NCI-H510A (cell line): ENCODE results near the gene KATNA1.
"Not testable (repeated sequence)": the region's sequence is repeated elsewhere in the genome, so short reads cannot be mapped to it uniquely, and the experiment has no call there.

ENCODE experiments used
- DNase-seq: peaks from one replicate; lab custom pipeline; 2025; lab: John Stamatoyannopoulos, UW

KATNA1 gene

DNA sequence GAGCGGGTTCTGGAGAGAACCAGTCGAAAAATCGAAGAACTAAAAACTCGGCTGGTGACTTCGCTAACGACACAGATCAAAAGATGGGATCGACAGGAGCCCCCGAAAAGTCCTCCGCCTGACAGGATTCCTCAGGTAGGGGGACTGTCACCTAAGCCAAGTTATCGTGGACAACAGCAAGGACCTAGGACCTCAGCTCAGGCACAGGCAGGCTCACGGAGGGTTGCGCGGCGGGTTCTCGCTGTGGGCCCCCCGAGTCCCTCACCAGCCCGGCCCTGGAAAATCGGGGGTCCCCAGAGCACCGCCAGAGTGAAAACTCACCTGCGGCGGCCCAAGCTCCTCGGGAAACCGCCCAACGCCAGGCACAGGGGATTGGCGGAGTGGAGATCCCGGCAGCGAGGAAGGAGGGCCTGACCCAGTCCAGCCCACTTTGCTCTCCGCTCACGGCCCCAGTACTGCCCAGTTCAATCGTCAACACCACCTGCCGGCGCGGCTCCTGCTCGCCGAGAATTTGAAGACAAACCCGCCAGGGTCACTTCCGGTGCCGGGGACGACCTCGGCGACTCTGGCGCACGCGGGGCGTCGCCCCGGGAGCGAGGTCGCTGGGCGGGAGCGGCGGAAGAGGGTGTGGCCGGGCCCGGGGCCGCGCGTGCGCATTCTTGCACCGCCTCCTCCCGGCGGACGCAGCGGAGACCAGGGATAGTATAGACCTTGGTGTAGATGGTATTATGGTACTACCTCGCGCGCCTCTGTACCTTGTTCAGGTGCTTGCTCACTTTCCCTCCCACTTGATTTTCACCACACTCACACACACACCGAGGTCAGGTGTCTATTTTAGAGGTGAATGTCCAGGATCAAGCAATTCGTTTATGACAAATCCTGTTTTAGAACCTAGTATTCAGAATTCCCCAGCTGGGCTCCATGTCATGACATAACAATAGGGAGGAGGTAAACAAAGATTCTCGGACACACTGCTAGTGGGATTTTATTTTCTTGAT is at the start of gene KATNA1:
Gene KATNA1, minus strand, starts transcription at position 567 of the 998 bp plus-strand sequence. CDS start 10,167 bp downstream, outside the sequence.
- DNase-seq: peak; percentile 79

DNA sequence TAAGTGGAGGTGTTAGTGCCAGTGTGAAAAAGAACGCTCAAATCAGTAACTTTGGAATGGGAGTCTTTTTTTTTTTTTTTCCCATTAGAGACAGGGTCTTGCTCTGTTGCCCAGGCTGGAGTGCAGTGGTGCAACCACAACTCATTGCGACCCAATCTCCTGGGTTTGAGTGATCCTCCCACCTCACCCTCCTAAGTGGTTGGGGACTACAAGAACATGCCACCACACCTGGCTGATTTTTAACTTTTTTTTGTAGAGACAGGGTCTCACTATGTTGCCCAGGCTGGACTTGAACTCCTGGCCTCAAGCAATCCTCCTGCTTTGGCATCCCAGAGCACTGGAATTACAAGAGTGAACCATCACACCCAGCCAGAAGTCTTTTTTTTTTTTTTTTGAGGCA is 49.7 kb upstream of the KATNA1 start:
- no peak for DNase-seq

DNA sequence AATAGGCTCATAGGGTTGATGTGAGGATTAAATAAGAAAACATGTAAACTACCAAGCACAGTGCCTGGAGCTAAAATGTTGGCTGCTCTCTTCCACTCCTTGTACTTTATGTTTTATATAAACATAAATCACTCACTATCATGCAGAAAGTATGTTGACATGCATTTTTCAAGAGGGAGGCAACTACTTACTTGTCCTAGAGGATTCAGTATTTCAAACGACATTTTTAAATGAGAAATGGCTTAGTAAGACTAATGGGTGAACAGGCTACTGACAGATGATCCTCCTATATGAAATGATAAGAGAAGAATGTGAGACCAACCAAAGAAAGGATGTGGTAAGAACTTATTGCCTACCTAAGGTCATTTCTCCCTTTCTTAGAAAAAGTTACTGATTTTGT is 48.4 kb upstream of the KATNA1 start:
- no peak for DNase-seq

DNA sequence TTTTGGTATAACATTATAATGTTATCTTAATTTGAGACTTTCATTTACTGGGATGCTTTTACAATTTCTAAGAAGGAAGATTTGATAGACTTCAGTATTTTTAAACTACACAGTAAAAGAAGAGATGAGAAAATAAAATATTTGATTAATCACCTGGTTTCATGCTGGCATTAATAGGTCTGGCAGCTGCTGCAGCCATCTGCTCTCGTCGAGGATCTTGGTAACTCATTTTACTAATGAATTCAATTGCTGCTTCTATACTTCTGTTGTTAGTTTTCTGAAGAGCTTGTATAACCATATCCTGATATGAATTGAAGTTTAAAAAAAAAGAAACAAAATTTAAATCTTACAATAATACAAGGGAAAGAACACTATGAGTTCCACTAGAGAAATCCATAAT is 46.4 kb upstream of the KATNA1 start:
- no peak for DNase-seq

DNA sequence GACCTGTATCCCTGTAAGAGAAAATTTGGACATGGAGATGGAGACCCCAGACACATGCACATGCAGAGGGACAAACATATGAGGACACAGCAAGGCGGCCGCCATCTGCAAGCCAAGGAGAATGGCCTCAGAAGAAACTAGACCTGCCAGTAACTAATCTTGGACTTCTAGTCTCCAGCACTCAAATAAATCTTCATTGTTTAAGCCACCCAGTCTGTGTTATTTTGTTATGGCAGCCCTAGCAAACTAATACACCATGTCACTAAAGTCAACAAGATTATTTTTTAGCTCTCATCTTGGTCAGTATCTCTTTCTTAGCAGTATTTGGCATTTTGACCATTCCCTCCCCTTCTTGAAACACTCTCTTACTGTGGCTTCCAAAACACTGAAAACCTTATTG is 42.7 kb upstream of the KATNA1 start:
- DNase-seq: no peak

DNA sequence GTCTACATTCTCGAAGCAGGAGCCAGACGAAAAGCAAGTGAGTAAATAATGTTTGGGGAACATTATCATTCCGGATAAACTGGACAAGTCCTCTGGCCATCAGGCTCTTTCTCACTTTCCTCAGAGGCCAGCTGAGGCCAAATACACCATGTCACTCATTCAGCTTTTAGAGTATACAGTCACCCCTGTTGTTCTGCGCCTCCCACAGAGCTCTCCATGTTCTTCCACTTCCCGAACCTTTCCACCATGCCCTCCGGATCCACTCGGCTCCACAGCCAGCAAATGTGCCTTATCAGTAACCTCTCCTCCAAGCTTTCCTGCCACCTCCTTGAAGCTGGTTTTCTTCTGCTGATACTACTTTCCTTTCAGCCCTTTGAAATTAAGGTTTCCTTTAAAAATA is 37.7 kb upstream of the KATNA1 start:
- no peak for DNase-seq

DNA sequence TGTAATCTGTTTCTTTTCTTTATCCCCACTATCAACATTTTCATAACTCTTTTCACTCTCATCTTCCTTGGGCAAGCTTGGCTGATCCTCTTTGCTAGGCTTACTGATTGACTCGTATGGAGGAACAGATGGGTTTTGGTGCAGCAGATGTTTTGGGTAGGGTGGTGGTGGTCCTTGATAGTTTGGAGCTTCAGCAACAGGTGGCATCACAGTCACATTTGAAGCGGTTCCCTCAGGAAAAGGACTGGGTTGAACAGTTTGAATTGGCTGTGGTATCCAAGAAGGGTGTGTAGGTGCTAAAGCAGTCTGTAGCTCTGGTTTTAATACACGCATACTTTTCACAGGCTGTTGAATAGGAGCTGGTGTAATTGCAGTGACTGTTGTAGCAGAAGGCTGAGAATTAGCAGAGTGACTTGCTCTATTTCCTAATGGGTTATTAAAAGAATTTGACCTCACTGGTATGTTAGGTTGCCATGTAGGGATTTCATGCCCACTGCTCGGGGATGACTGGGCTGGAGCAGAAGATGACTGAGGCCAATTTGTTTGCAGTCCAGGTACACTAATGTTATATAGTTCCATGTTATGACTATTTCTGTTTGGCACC is 34.8 kb upstream of the KATNA1 start:
- no peak for DNase-seq

DNA sequence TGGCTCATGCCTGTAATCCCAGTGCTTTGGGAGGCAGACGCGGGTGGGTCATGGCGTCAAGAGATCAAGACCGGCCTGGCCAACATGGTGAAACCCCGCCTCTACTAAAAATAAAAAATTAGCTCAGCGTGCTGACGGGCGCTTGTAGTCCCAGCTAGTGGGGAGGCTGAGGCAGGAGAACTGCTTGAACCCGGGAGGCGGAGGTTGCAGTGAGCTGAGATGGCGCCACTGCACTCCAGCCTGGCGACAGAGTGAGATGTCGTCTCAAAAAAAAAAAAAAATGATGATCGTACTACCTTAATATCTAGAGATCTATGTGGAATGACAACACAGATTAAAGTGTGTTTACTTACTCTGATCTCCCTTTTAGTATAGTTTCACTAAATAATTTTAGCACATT is 33.3 kb upstream of the KATNA1 start:
- not testable (repeated sequence) for DNase-seq

DNA sequence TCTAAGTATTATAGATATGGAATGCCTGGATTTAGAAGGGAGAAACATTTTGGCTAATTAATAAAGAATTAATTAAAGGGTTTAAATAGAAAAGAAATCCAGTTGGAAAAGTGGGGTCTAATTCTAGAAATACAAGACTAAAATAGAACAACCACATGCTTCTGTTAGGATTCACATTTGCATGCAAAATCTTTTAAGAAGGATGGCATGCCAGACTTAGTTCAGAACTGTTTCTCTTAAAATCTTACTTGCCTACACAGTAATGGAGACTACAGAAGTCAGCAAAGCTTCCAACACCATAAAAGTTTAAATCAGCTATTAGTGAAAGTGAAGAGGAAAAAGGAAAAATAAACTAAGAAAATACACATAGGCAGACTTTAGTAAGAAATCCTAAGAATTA is 32.7 kb upstream of the KATNA1 start:
- no peak for DNase-seq

DNA sequence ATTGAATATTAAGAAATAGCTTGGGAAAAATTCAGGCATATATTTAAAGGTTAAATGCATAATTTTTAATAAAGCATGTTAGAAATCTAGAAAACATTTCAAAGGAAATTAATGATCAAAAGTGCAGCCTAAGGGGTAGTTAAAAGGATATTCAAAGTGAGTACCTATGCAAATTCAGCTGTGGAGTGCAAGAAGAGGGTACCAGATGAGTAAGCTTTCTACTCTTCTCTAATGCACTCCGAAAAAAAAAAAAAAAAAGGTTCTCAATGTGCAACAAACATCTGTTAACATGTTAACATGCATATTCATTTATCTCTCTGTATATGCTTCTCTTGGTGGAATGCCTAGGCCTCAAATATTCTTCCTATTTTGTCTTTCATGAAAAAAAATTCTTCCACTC is 32.0 kb upstream of the KATNA1 start:
- no peak for DNase-seq

DNA sequence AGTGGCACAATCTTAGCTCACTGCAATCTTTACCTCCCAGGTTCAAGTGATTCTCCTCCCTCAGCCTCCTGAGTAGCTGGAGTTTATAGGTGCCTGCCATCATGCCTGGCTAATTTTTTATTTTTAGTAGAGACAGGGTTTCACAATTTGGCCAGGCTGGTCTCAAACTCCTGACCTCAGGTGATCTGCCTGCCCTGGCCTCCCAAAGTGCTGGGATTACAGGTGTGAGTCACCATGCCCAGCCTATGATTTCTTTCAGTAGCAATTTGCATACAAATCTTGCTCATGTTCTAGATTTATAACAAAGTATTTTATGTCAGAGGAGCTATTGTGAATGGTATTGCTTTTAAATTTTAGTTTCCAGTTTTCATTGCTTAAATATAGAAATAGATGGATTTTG is 23.8 kb upstream of the KATNA1 start:
- DNase-seq: not testable (repeated sequence)

DNA sequence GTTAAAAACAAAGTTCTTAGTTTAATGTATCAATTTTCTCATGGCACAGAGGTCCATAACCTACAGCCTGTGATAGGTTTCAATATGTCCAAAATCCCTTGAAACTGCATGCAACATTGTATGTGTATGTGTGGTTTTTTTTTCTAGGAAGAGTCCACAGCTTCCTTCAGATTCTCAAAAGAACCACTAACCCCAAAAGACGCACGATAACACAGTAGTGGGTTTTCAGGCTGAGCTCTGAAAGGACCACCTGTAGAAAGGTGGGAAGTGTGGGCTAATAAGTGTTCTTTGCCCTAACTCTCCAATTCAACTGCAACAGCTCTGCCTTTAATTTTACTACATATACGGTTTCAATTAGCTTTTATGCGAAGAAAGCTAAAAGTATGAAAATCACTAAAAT is 11.5 kb upstream of the KATNA1 start:
- no peak for DNase-seq

DNA sequence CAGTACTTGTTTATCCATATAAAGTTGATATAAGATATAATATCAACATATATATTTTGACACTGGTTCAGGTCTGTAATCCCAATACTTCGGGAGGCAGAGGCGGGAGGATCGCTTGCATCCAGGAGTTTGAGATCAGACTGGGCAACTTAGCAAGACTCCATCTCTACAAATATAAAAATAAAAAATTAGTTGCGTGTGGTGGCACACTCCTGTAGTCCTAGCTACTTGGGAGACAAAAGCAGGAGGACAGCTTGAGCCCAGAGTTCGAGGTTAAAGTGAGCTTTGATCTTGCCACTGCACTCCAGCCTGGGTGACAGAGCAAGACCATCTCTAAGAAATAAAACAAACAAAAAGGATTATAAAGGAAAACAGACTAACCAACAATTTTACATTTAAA is 8.9 kb upstream of the KATNA1 start:
- DNase-seq: no peak

DNA sequence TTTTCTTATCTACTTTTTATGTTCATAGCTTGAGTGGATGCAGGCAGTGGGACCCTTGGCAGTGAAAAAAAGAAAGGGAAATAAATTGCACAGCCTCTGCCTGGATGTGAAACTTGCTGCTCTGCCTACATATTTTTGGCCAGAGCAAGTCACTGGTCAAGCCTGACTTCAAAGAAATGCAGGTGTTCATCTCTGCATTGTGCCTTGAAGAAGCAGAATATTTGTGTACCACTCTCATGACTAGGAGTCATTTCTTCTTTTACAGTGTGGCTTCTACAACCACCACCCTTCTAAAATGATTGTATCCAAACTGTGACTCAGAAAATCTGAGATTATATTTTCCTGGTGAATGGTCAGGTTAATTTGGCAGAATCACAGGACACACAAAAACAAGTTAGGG is 2.5 kb upstream of the KATNA1 start:
- no peak for DNase-seq

DNA sequence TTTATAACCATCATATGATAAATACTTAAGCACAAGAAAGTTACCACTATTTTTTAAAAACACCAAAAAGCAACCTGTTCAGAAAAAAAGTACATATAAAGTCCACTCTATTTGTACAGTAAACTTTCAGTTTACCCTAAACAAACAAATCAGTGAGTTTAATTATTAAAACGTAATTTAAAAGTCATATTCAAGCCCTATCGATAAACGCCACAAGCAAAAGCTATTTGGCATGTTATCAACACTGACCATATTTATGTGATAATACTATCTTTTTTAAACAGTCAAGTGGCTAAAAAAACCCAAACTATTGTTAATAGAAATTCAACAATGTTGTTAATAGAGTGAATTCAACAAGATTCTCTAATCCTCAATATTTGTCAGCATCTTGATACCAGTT is 1.9 kb downstream of the KATNA1 start:
- no peak for DNase-seq

DNA sequence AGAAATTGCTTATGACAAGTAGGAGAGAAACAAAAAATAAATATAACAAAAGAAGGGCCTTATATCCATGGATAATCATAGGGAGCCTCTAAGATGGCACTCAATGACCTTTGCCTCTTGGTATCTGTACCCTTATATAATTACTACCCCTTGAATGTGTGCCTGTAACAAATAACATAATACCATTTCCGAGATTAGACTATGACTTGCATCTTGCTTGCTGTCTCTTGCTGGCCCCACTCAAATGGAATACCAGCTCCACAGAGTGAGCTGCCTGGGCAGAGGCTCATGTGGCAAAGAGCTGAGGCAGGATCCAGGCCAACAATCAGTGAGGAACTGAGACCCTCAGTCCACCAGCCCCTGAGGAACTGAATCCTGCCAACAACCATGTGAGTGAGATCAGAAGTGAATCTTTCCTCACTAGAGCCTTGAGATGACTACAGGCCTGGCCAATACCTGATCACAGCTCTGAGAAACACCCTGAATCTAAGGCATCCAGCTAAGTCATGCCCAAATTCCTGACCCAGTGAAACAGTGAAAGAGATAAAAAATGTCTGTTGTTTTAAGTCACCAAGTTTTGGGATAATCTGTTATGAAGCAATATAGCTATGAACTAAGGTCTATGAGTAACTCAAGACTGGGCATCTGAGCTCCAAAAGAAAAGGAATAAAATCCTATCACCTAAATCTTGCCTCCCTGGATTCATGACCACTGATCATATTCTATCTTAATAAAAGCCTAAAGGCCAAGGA is 5.5 kb downstream of the KATNA1 start:
- DNase-seq: no peak

DNA sequence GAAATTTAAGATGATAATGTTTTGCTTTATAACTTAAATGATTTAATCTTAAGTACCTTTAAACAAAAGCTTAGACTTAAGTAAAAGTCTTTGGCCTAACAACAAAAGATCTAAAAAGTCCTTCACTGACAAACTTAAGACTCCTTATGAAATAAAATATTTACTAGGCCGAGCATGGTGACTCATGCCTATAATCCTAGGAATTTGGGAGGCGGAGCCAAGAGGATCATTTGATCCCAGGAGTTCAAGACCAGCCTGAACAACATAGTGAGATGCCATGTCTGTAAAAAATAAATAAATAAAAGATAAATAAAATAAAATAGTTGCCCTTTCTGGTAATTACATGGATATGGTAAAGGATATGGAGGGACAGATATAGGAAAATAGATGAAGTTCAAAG is 12.4 kb downstream of the KATNA1 start:
- DNase-seq: no peak

DNA sequence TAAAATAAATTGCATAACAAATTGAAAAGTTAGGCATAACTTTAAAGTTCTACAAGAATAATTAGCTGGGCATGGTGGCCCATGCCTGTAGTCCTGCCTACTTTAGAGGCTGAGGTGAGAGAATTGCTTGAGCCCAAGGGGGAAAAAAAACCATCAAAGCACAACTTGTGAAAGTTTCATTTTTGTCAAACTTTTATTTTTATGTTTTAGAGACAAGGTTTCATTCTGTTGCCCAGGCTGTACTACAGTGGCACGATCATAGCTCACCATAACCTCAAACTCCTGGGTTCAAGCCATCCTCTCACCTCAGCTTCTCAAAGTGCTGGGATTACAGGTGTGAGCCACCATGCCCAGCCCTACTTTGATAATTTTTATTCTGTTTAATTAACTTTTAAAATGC is 14.2 kb downstream of the KATNA1 start:
- DNase-seq: no peak

DNA sequence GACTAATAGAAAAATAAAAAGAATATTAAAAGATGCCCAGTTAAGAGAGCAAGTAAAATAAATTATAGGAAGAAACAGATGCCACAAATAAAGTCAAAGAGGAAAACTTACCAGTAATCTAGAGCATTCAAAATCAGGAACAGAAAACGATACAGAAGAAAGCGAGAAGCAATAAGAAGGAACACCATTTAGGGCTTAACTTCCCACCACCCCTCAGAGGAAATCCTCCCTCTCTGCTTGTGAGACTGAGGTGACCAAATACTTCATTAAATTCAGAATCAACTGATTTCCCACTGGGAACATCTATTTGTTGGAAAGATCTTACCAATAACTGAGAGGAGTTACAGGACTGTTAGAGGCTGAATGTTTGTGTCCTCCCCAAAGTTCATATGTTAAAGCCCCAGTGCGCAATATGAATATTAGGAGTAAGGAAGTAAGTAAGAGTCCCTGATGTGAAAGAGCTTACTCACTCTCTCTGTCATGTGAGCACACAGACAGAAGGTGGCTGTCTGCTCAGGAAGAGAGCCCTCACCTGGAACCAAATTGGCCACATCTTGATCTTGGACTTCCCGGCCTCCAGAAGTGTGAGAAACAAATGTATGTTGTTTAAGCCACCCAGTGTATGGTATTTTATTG is 19.5 kb downstream of the KATNA1 start:
- no peak for DNase-seq

DNA sequence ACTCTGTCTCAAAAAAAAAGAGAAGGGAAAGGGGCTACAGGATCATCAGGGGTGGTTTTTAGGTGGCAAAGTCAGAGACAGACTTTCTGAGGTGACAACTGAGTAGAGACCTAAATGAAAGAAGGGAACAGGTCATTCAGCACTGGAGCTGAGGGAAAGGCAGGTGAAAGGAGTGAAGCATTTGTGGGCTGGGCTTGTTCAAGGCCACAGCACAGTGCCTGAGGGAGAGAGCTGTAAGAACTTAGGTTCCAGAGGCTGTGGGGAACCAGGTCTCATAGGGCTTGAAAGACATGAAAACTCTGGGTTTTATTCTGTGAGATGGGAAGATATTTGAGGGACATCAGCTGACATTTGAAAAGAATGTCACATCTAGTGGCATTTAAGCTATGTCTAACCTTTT is 20.8 kb downstream of the KATNA1 start:
- no peak for DNase-seq

DNA sequence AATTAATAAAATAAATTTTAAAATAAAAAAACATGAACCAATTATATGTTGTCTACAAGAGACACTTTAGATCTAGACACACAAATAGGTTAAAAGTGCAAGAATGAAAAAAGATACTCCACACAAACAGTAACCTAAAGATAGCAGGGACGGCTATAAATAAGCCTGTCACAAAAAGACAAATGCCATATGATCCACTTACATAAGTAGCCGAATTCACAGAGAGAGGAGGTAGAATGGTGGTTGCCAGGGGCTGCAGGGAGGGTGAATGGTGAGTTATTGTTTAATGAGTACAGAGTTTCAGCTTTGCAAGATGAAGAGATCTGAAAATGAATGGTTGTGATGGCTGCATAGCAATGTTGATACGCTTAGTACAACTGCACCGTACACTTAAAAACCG is 32.7 kb downstream of the KATNA1 start:
- no peak for DNase-seq

DNA sequence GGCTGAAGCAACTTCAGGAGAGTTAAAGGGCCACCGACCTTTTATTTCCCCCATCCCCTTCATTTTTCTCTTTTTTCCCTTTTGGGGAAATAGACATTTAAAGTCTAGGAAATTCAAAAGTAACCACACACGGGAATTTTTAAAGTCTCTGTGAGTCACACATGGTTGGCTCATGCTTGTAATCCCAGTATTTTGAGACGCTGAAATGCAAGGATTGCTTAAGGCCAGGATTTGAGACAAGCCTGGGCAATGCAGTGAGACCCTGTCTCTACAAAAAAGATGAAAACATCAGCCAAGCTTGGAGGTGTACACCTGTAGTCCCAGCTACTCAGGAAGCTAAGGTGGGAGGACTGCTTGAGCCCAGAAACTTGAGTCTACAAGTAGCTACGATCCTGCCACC is 34.2 kb downstream of the KATNA1 start:
- no peak for DNase-seq
